GM18517 (cell line): ENCODE measurements around the gene CCDC102A.
"Not testable (repeated sequence)": the region's sequence is repeated elsewhere in the genome, so short reads cannot be mapped to it uniquely, and the experiment has no call there.

Source experiments
- ATAC-seq: cut with Tn5 transposase; IDR thresholded peaks from one replicate; pipeline ENCODE4 v1.9.1; 2021; ENCODE audit warnings: mild to moderate bottlenecking, moderate library complexity; ENCODE audit not compliant: unreplicated experiment

CCDC102A gene

DNA sequence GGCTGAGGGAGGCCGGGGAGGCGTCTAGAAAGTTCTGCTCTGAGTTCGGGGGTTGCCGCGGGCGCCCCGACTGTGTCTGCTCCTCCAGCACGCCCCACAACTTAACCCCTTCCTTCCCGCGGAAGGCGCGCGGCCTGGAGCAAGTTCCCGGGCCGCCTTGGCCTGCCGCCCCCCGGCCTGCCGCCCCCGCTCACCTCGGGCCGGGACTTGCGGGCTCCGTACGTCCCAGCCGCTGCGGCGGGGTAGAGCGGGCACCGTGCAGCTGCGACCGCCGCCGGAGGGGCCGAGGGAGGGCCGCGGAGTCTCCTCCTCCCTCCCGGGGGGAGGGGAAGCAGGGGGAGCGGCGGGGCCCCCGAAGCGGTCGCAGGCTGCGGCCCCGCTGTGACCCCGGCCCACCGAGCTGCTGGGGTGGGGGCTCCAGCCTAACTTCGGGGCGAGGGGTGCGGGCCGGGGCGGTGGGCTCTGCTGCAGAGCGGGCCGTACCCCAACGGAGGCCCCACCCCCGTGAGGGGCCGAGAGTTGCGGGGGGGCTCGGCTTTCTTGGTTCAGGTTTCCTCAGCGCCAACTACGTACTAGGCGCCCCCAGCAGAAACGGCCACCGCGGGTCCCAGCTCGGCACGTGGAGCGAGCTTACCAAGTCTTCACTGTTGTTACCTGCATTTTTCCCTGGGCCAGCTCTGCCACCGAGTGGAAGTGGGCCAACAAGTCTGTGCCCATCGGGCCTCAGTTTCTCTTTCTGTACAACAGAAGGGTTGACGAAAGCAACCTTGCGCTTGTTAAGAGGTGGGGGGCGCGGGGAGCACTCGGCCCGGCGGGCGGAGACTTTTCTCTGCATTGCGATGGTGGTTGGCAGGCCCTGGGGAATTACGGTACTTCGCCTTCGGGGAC, at the start of gene CCDC102A:
CCDC102A (minus strand) TSS at position 266 of the 888 bp plus-strand sequence. CDS start 7,394 bp downstream, outside the sequence.
- peak; percentile 21 for ATAC-seq

DNA sequence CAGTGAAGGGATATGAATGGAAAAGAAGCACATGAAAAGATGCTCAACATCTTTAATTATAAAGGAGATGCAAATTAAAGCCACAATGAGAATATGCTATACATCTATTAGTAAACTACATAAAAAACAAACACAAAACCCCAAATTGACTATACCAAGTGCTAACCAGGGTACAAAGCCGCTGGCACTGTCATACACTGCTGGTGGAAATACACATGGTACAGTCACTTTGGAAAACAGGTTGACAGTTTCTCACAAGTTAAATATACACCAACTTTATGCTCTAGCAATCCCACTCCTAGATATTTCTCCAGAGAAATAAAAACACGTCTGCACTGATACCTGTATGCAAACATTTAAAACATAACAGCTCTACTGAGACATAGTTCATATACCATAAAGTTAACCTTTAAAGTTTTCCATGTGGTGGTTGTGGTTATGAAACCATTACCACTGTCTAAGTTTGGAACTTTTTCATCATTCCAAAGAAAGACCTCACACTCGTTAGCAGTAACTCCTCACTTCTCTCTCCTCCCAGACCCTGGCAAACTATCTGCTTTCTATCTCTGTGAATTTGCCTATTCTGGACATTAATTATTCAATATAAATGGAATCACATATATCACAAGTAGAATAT, 48.8 kb upstream of the CCDC102A start:
- ATAC-seq, result no peak

DNA sequence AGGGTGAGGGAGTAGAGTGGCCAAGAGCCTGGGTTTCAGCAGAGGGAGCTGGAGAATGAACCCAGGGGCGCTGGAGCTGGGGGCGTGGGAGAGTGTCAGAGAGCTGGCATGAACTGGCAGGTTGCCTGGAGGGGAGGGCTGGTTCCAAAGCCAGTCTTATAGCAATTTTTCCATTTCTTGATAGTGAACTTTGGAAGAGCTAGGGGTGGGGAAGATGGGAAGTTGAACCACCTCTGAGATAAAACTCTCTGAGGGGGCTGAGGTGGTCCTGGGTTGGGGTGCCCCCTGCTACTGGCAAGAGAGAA, 42.9 kb upstream of the CCDC102A start:
- no peak for ATAC-seq

DNA sequence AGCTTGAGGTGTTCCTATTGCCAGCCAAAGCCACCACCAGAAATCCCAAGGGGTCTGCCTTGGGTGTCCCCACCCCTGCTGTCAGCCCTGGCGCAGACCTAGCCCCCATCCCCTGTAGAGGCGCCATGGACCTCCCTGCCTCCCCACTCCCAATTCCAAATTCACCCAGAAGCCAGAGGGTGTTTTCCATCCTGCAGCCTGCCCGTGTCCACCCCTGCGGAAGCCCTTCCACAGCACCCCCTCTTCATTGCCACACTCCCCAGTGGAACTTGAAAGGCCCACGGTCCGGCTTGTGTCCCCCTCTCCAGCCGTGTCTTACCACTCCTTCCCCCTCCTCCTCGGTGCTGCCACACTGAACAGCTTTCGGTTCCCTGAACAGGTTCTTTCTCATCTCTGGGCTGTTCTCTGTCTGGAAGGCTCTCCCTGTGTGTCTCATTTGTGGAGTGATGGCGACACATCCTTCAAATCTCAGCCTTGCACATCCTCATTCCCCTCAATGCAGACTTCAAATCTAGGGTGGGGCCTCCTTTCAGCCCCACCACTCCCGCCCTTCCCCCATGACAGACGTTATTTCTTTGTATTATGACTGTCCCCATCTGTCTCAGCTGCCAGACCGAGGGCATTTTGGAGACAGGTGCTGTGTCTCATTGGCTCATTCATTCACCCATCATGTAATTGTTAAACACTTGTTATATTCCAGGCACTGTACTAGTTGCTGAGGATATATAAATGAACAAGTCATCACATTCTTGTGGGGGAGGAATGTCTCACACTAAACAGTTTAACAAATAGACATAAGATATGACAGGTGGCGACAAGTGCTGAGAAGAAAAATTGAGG, 42.4 kb upstream of the CCDC102A start:
- ATAC-seq, result no peak

DNA sequence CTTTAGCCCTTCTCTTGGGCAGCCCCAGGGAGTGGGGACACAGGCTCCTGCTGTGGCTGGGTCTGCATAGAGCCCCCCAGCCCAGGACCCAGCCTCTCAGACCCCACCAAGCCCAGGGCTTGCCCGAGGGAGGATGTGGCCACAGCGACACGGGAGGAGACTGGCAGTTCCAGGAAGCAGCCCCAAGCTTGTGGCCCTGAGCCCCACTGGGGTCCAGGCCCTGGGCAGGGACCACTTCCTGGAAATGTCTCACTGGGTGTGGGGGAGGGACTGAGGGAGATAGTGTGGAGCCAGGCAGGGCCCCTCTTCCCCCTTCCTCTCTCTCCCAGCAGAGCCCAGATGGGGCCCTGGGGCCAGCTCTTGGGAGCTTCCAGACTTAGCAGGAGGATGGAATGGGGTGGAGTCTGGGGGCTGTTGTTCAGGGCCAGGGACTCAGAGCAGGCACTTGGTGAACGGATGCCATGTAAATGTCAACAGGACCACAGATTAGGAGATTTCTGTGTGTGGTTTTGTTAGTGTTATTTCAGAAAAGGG, 41.4 kb upstream of the CCDC102A start:
- no peak for ATAC-seq

DNA sequence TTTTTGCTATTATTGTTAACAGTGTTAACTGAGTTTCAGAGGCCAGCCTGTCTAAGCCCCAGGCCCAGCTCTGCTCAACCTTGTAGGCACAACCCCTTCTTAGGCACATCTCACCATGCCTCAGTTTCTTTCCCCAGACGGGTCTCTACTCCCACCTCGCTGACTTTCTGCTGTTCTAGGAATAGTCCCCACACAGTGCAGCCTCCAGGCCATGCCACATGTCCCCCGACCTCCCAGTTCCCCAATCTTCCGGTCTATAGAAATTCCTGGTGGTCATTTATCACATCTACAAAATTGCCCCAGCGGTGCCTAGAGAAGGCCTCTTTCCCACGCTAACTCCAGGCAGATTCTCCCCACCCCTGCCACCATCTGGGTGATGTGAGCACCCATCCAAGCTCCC, 40.8 kb upstream of the CCDC102A start:
- no peak for ATAC-seq

DNA sequence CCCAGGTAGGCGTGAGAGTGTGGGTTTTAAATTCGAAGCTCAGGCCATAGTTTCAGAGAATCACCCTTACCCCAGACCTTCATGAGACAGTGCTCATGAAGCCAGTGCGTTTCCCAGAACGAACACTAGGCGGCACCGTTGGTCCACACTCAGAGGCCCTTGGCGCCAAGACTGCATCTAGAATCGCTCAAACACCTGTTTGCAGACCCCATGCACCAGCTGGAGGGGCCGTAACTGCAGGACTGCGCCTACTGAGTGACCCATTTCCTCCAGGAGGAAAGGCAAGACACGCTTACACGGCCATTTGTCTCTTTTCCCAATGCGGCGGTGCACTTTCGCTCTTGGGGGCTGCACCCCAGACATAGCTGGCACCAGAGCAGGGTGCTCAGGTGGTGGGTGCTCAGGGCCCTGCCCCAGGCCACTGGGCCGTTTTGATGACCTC, 40.1 kb upstream of the CCDC102A start:
- ATAC-seq, result peak; percentile 74

DNA sequence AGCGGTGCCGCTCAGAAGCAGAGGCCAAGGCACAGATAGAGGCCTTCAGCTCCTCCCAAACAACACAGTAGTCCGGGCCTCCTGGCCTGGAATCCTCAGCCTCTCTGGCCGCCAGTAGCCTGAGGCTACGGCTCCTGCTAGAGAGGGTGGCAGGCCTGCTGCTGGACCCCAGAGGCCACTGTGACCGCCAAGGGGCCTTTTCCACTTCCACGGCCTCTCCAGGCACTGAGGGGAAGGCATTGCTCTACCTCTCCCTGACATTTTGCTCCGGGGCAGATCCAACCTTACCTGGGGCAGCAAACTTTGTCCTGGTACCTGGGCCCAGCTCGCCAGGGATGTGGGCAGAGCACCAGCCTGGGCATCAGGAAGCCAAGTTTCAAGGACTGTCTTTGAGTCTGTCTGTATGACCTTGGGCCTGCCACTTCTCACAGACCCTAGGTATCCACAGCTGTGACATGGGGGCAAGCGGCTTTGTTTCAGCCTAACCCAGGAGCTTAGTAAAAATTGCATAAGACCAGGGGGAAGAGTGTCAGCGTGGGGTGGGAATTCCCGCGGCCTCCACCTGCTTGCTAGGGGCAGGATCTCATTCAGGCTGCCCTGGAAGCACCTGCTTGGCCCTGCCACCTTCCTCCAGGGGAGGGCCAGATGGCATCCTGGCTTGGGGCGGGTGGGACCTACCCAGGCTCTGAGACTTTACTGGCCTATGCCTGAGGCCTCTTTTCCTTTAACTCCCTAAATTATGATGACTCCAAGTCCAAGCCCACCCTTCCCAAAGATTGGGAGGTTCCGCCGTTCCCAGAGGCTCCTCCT, 39.3 kb upstream of the CCDC102A start:
- ATAC-seq, result no peak

DNA sequence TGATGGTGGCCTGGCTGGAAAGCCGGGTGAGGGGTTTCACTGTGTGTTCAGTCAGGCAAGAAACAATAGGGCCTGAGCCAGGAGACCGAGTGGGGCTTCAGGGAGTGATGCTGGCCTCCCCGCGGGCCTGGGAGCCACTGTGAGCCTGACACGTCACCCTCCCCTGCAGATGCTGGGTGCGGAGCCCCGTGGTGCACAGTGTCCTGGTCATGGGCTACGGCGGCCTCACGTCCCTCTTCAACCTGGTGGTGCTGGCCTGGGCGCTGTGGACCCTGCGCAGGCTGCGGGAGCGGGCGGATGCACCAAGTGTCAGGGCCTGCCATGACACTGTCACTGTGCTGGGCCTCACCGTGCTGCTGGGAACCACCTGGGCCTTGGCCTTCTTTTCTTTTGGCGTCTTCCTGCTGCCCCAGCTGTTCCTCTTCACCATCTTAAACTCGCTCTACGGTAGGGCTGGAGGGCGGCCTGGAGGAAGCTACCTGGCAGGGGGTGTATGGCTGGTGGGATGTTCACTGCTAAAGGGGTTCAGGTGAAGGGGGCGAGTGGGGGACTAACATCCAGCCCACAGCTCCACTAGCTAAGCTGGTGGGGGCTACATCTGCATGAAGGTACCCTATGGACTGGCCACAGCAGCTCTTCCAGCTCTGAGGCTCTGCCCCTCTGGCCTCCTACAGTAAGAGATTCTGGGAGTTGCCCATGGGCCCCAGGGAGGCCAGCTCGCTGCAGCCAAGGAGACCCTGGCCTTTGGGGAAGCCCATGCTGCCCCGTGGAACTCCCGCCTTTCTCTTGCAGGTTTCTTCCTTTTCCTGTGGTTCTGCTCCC, 38.5 kb upstream of the CCDC102A start:
- no peak for ATAC-seq

DNA sequence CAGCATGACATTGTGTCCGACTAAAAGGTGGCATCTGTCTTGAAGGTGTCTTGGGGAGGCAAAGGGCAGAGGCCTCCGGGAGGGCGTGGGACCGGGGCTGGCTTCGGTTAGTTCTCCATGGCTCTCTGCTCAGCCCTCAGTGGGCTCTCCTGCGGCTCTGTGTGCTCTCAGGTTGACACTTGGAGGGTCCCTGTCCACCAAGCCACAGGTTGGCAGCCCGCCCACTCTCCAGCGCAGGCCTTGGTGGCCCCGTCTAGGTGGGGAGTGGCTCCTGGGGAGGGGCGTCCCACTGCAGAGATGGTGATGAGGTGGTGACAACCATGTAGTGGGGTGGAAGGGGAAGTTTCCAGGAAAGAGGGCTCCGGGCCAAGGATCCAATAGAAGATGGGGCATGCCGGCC, 37.7 kb upstream of the CCDC102A start:
- no peak for ATAC-seq

DNA sequence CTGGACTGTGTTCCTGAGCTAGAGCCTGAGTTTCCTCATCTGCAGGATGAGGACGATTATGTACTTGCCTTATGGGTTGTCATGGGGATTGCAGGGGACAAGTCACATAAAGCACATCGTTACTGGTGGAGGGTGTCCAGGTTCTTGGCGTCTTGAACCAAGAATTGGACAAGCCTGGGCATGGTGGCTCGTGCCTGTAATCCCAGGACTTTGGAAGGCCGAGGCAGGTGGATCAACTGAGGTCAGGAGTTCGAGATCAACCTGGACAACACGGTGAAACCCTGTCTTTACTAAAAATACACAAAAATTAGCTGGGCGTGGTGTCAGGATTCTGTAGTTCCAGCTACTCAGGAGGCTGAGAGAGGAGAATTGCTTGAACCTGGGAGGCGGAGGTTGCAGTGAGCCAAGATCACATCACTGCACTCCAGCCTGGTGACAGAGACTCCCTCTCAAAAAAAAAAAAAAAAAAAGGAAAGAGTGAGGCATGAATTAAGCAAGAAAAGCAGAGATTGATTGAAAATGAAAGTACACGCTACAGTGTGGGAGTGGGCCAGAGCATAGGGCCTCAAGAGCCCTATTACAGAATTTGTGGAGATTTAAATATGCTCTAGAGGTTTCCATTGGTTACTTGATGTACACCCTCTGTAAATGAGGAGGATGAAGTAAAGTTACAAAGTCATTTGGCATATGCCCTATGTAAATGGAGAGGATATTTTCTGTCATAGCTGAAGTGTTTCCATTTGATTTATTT, 36.8 kb upstream of the CCDC102A start:
- ATAC-seq, result no peak

DNA sequence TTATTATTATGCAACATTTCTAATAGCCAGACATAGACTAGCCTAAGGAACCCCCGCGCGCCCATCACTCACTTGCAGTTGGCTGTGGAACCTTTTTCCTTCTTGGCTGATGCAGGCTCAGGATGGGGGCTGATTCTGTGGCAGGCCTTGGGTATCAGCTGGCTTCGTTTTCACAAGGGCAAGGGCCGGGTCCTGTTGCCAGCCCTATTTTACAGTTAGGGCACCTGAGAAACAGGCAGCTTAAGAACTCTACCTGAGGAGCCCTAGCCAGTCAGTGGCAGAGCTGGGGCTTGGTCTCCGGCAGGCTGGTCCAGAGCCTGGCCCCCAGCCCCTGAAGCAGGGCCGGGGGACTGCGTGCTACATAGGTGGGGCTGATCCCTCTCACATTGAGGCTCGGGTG, 34.7 kb upstream of the CCDC102A start:
- ATAC-seq, result no peak

DNA sequence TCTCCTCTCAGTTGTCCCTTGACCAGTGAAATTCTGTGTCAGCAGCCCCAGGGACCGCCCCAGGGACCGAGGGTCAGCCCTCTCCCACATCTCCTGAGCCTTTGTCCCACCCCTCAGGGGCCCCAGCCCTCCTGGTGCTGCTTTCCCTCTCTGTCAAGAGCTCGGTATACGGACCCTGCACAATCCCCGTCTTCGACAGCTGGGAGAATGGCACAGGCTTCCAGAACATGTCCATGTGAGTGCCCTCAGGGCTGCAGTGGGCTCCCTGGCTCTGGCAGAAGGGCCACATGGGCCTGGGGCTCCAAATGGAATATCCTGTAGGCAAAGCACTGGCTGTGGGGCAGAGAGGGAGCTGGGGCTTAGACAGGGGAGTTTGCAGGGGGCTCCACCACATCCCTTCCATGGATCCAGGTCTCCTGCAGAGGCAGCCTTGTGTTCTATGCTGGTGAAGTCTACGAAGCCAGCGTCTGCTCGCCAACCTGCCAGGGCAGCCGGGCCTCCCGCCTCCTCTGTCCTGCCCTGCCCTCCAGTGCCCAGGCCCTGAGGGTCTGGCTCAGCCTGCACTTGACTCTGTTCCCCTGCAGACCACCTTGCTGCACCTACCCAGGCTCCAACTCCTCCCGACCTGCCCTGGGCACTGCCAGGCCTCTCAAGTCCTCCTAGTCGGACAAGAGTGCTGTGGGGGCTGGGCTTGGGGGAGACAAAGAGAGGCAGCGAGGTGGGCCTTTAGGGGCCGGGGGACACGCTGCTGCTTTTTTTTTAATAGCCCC, 34.1 kb upstream of the CCDC102A start:
- no peak for ATAC-seq

DNA sequence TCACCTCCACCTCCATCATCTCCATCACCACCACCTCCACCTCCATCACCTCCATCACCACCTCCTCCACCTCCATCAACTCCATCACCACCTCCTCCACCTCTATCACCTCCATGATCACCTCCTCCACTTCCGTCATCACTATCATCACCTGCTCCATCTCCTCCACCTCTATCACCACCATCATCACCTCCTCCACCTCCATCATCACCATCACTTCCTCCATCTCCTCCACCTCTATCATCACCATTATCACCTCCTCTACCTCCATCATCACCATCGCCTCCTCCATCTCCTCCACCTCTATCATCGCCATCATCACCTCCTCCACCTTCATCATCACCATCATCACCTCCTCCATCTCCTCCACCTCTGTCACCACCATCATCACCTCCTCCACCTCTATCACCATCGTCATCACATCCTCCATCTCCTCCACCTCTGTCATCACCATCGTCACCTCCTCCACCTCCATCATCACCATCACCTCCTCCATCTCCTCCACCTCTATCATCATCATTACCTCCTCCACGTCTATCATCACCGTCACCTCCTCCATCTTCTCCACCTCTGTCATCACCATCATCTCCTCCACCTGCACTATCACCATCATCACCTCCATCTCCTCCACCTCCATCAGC, 33.1 kb upstream of the CCDC102A start:
- no peak for ATAC-seq

DNA sequence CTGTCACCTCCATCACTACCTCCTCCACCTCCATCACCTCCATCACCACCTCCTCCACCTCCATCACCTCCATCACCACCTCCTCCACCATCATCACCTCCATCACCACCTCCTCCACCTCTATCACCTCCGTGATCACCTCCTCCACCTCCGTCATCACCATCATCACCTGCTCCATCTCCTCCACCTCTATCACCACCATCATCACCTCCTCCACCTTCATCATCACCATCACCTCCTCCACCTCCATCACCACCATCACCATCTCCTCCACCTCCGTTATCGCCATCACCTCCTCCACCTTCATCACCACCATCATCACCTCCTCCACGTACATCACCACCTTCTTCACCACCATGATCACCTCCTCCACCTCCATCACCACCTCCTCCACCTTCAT, 32.4 kb upstream of the CCDC102A start:
- not testable (repeated sequence) for ATAC-seq

DNA sequence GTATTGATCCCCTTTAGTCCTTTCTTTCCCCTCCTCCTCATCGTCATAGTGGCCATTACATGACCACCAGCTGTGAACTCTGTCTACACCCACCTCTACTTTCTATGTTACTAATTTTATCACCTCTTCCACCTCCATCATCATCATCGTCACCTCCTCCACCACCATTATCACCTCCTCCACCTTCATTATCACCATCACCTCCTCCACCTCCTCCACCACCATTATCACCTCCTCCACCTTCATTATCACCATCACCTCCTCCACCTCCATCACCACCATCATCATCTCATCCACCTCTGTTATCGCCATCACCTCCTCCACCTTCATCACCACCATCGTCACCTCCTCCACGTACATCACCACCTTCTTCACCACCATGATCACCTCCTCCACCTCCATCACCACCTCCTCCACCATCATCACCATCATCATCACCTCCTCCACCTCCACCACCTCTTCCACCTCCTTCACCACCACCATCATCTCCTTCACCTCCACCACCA, 31.9 kb upstream of the CCDC102A start:
- ATAC-seq, result no peak

DNA sequence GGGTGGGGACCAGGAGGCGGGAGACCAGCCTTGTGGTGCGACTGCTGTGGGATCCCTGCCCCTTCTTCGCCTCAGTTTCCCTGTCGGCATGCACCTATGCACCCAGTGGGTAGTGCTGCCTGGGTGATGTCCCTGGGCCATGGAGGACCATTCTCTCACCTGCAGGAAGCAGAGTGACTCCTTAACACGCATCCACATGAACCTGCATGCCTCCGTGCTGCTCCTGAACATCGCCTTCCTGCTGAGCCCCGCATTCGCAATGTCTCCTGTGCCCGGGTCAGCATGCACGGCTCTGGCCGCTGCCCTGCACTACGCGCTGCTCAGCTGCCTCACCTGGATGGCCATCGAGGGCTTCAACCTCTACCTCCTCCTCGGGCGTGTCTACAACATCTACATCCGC, 31.3 kb upstream of the CCDC102A start:
- ATAC-seq, result no peak
